ENCODE measurements around the gene ARHGAP15.
"Not testable (repeated sequence)": the region's sequence is repeated elsewhere in the genome, so short reads cannot be mapped to it uniquely, and the experiment has no call there.

DNA sequence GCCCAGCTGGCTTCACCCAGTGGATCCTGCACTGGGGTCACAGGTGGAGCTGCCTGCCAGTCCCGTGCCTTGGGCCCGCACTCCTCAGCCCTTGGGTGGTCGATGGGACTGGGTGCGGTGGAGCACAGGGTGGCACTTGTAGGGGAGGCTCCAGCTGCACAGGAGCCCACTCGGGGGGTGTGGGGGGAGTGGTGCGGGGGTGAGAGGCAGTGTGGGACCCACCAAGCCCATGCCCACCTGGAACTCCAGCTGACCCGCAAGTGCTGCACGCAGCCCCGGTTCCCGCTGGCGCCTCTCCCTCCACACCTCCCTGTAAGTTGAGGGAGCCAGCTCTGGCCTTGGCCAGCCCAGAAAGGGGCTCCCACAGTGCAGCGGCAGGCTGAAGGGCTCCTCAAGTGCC is 39.7 kb upstream of the ARHGAP15 start:
- not testable (repeated sequence) for TF ChIP-seq POLR2A (IDR thresholded peaks at IDR 0.05)
- TF ChIP-seq, protein P1, sequence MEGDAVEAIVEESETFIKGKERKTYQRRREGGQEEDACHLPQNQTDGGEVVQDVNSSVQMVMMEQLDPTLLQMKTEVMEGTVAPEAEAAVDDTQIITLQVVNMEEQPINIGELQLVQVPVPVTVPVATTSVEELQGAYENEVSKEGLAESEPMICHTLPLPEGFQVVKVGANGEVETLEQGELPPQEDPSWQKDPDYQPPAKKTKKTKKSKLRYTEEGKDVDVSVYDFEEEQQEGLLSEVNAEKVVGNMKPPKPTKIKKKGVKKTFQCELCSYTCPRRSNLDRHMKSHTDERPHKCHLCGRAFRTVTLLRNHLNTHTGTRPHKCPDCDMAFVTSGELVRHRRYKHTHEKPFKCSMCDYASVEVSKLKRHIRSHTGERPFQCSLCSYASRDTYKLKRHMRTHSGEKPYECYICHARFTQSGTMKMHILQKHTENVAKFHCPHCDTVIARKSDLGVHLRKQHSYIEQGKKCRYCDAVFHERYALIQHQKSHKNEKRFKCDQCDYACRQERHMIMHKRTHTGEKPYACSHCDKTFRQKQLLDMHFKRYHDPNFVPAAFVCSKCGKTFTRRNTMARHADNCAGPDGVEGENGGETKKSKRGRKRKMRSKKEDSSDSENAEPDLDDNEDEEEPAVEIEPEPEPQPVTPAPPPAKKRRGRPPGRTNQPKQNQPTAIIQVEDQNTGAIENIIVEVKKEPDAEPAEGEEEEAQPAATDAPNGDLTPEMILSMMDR (IDR thresholded peaks at IDR 0.05 in 8 of 11, conservative IDR thresholded peaks at IDR 0.05 in 3 of 11): not testable (repeated sequence)

Data from spleen (tissue), 7 donors.